ENCODE data around the gene CPT1A.

CPT1A gene

GRCh38 chr11:68784653-68785052 lies 57.1 kb downstream of the CPT1A start:
- DNase-seq, result no peak

GRCh38 chr11:68783216-68783821 lies 58.4 kb downstream of the CPT1A start:
- no peak for DNase-seq

GRCh38 chr11:68782711-68783110 lies 59.0 kb downstream of the CPT1A start:
- DNase-seq, result no peak

- DNase-seq, result no peak
Observed at GRCh38 chr11:68780829-68781228, 60.9 kb downstream of the CPT1A start.

- no peak for DNase-seq
Observed at GRCh38 chr11:68778205-68778604, 63.5 kb downstream of the CPT1A start.

GRCh38 chr11:68776442-68777235 lies 65.1 kb downstream of the CPT1A start:
- no peak for DNase-seq

- DNase-seq, result no peak
Observed at GRCh38 chr11:68775951-68776388, 65.7 kb downstream of the CPT1A start.

- DNase-seq, result no peak
Observed at GRCh38 chr11:68774194-68774585, 67.5 kb downstream of the CPT1A start.

GRCh38 chr11:68773521-68774193 lies 68.1 kb downstream of the CPT1A start:
- no peak for DNase-seq

GRCh38 chr11:68772936-68773335 lies 68.8 kb downstream of the CPT1A start:
- DNase-seq, result no peak

GRCh38 chr11:68770781-68771180 lies 70.9 kb downstream of the CPT1A start:
- DNase-seq, result no peak

GRCh38 chr11:68767672-68768071 lies 74.0 kb downstream of the CPT1A start:
- no peak for DNase-seq

GRCh38 chr11:68766786-68767185 lies 74.9 kb downstream of the CPT1A start:
- DNase-seq, result no peak

- no peak for DNase-seq
Observed at GRCh38 chr11:68764746-68765145, 77.0 kb downstream of the CPT1A start.

- no peak for DNase-seq
Observed at GRCh38 chr11:68763926-68764657, 77.6 kb downstream of the CPT1A start.

- no peak for DNase-seq
Observed at GRCh38 chr11:68763181-68763721, 78.5 kb downstream of the CPT1A start.

- DNase-seq, result no peak
Observed at GRCh38 chr11:68762481-68762880, 79.2 kb downstream of the CPT1A start.

- no peak for DNase-seq
Observed at GRCh38 chr11:68761801-68762200, 79.9 kb downstream of the CPT1A start.

GRCh38 chr11:68759991-68760390 lies 81.7 kb downstream of the CPT1A start:
- DNase-seq, result no peak

- no peak for DNase-seq
Observed at GRCh38 chr11:68757711-68758110, 84.0 kb downstream of the CPT1A start.

GRCh38 chr11:68756171-68756766 lies 85.4 kb downstream of the CPT1A start:
- DNase-seq, result no peak

- DNase-seq, result no peak
Observed at GRCh38 chr11:68753300-68753699, 88.4 kb downstream of the CPT1A start.

All from 8988T (cell line).